ENCODE results near the gene ZGPAT. TPM values are rescaled to one million over a fixed set of nuclear protein-coding genes. Genes with fewer than 3 reads are reported as not detected.
A peak's percentile ranks its signal among the peaks of the same experiment; 100 is the strongest.

Gene ZGPAT
- total and polyA plus RNA-seq, 9 donors: 1.7 to 26.4 (median 18.9) TPM

- TF ChIP-seq CTCF (IDR thresholded peaks at IDR 0.05) (no peak), POLR2A (IDR thresholded peaks at IDR 0.05) (no peak), EP300 (IDR thresholded peaks at IDR 0.05) (no peak)
These were observed 5.7 kb upstream of the ZGPAT start for GRCh38 chr20:63702036-63702665.

GRCh38 chr20:63702751-63703470, 4.9 kb upstream of the ZGPAT start:
- Histone ChIP-seq H3K27me3 (no peaks in the 10 kb centered on the region), H3K27ac (no peak overlapping the region), H3K36me3 (no peaks in the 10 kb centered on the region), H3K9me3 (no peaks in the 10 kb centered on the region), H3K4me3 (no peak overlapping the region), H3K4me1 (ENCODE audit: insufficient read depth) (peaks cover 4% of the 10 kb centered on the region)
- TF ChIP-seq EP300 (IDR thresholded peaks at IDR 0.05): no peak
- intact Hi-C loops (cut with DNase I): no loop called here
- DNase-seq: peak in 1 of 5 donors; percentile 42
- 61 to 71% (median 62%) methylated on average over 12 to 13 of the region's 13 CpGs for WGBS, 3 donors

More at GRCh38 chr20:63702036-63702665, 5.7 kb upstream of the ZGPAT start:
- intact Hi-C loops (cut with DNase I): no loop called here
- peaks cover 4% of the 10 kb centered on the region for H3K4me1 ChIP-seq (ENCODE audit: insufficient read depth)
- no peak overlapping the region for H3K27ac ChIP-seq
- peak in 2 of 5 donors; percentile 20 to 36 for DNase-seq
- 88 to 90% (median 89%) methylated on average over 16 of the region's 16 CpGs for WGBS, 3 donors
- H3K4me3 ChIP-seq: no peak overlapping the region
- H3K36me3 ChIP-seq: no peaks in the 10 kb centered on the region
- no peaks in the 10 kb centered on the region for H3K27me3 ChIP-seq
- no peaks in the 10 kb centered on the region for H3K9me3 ChIP-seq

GRCh38 chr20:63703471-63703975, 4.3 kb upstream of the ZGPAT start:
- Histone ChIP-seq H3K4me3 (no peak overlapping the region), H3K4me1 (ENCODE audit: insufficient read depth) (peaks cover 6% of the 10 kb centered on the region), H3K27me3 (no peaks in the 10 kb centered on the region), H3K9me3 (no peaks in the 10 kb centered on the region), H3K36me3 (no peaks in the 10 kb centered on the region), H3K27ac (no peak overlapping the region)
- intact Hi-C loops (cut with DNase I): no loop called here
- no peak for TF ChIP-seq CTCF (IDR thresholded peaks at IDR 0.05)
- no peak for TF ChIP-seq POLR2A (IDR thresholded peaks at IDR 0.05)
- no peak for TF ChIP-seq EP300 (IDR thresholded peaks at IDR 0.05)
- 78 to 92% (median 85%) methylated on average over 8 to 15 of the region's 15 CpGs for WGBS, 3 donors
- peak in 3 of 5 donors; percentile 21 to 39 (median 30) for DNase-seq

- Histone ChIP-seq H3K27me3 (no peaks in the 10 kb centered on the region), H3K36me3 (no peaks in the 10 kb centered on the region), H3K9me3 (no peaks in the 10 kb centered on the region), H3K4me3 (no peak overlapping the region), H3K27ac (no peak overlapping the region), H3K4me1 (ENCODE audit: insufficient read depth) (peaks cover 8% of the 10 kb centered on the region)
- 75 to 80% (median 80%) methylated on average over 4 to 11 of the region's 11 CpGs for WGBS, 3 donors
- DNase-seq: peak in 1 of 5 donors; percentile 36
- TF ChIP-seq POLR2A (IDR thresholded peaks at IDR 0.05) (no peak), CTCF (IDR thresholded peaks at IDR 0.05) (no peak), EP300 (IDR thresholded peaks at IDR 0.05) (no peak)
- intact Hi-C loops (cut with DNase I): no loop called here
These were observed 3.7 kb upstream of the ZGPAT start for GRCh38 chr20:63703976-63704748.

Measured in ovary (tissue), 9 donors.